ENCODE measurements around the gene INO80E.
"Not testable (repeated sequence)": the region's sequence is repeated elsewhere in the genome, so short reads cannot be mapped to it uniquely, and the experiment has no call there.

Gene INO80E

GRCh38 chr16:30010844-30011713 is 15.0 kb downstream of the INO80E start, which contains the start of gene DOC2A:
DOC2A (minus strand) TSS chr16:30011027; CDS start chr16:30010222, 805 bp downstream.
- peak; percentile 58 for DNase-seq

- DNase-seq: no peak
Observed at GRCh38 chr16:30011714-30012504, 15.9 kb downstream of the INO80E start.

GRCh38 chr16:30012598-30012997 is 16.6 kb downstream of the INO80E start:
- not testable (repeated sequence) for DNase-seq

- not testable (repeated sequence) for DNase-seq
Observed at GRCh38 chr16:30015450-30015849, 19.4 kb downstream of the INO80E start.

GRCh38 chr16:30016555-30017276 is 20.7 kb downstream of the INO80E start:
- no peak for DNase-seq

- no peak for DNase-seq
Observed at GRCh38 chr16:30017277-30017656, 21.2 kb downstream of the INO80E start.

- not testable (repeated sequence) for DNase-seq
Observed at GRCh38 chr16:30017937-30018336, 21.9 kb downstream of the INO80E start.

GRCh38 chr16:30018731-30019158 is 22.7 kb downstream of the INO80E start:
- no peak for DNase-seq

GRCh38 chr16:30022887-30023286 is 26.8 kb downstream of the INO80E start, which contains the start of gene C16orf92:
C16orf92 (plus strand) TSS chr16:30023198; CDS start chr16:30023341, 143 bp downstream.
- no peak for DNase-seq

GRCh38 chr16:30023586-30023985 is 27.5 kb downstream of the INO80E start:
- no peak for DNase-seq

- DNase-seq: no peak
Observed at GRCh38 chr16:30024451-30024850, 28.4 kb downstream of the INO80E start.

GRCh38 chr16:30025156-30025555 is 29.1 kb downstream of the INO80E start:
- DNase-seq: no peak

- DNase-seq: no peak
Observed at GRCh38 chr16:30025574-30025973, 29.5 kb downstream of the INO80E start.

GRCh38 chr16:30026449-30026848 is 30.4 kb downstream of the INO80E start:
- DNase-seq: no peak

GRCh38 chr16:30027588-30028437 is 31.8 kb downstream of the INO80E start:
- no peak for DNase-seq

GRCh38 chr16:30028438-30029076 is 32.5 kb downstream of the INO80E start:
- no peak for DNase-seq

- DNase-seq: no peak
Observed at GRCh38 chr16:30030011-30030685, 34.1 kb downstream of the INO80E start.

GRCh38 chr16:30030841-30031413 is 34.9 kb downstream of the INO80E start, which contains the start of gene TLCD3B:
TLCD3B (minus strand) TSS chr16:30031271; CDS start chr16:30030527, 744 bp downstream.
- DNase-seq: no peak

GRCh38 chr16:30031477-30031918 is 35.5 kb downstream of the INO80E start:
- no peak for DNase-seq

Measured in activated naive CD4-positive, alpha-beta T cell treated with anti-CD3 and anti-CD28 coated beads, Interleukin-2, amount 50 U/mL, for 16 hours (primary cell).